ENCODE results near the gene PHF2. TPM values are rescaled to one million over a fixed set of nuclear protein-coding genes. Genes with fewer than 3 reads are reported as not detected.

The PHF2 gene
- total RNA-seq, 1 donor from 2014 or later, result 12.1 TPM

DNA sequence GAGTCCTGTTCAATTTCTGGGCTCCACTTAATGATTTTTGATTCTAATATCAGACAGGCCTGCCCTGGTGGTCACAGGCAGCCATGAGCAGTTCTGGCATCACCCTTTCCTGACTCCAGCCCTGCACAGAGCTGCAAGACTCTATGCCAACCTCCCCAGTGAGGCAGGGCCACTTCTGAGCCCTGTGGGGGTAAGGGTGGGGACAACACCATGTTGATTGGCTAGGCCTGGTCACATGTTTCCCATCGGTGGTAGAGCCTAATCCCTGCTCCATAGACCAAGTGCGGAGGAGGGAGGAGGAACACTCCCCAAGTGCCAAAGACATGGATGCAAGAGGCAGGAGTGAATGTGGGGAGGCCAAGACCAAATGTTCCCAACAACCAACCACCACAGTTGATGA, 134.6 kb downstream of the PHF2 start:
- Mint-ChIP-seq H3K4me1 (ENCODE audit: low read depth, unreplicated experiment) (peaks cover 2% of the 10 kb centered on the region), H3K27ac (ENCODE audit: unreplicated experiment) (no peak overlapping the region), H3K27me3 (ENCODE audit: low read depth, unreplicated experiment) (peaks cover 16% of the 10 kb centered on the region), H3K9me3 (ENCODE audit: unreplicated experiment) (peaks cover 13% of the 10 kb centered on the region), H3K36me3 (ENCODE audit: low read depth, unreplicated experiment) (peaks cover 2% of the 10 kb centered on the region), H3K4me3 (ENCODE audit: unreplicated experiment) (no peak overlapping the region)
- Histone ChIP-seq H3K27me3 (ENCODE audit: insufficient read depth, low read length) (no peaks in the 10 kb centered on the region), H3K4me3 (ENCODE audit: insufficient read depth, low read depth, low read length) (no peak overlapping the region), H3K9ac (ENCODE audit: low read length) (no peak overlapping the region), H4K20me1 (ENCODE audit: insufficient read depth, low read length) (no peaks in the 10 kb centered on the region), H3K4me1 (ENCODE audit: insufficient read depth, low read length) (no peaks in the 10 kb centered on the region), H3K79me2 (ENCODE audit: insufficient read depth, low read length) (no peaks in the 10 kb centered on the region), H3K4me2 (ENCODE audit: low read length) (no peak overlapping the region), H3K27ac (ENCODE audit: low read depth, low read length) (no peak overlapping the region), H2AFZ (ENCODE audit: low read depth, low read length) (no peak overlapping the region), H3K9me3 (ENCODE audit: insufficient read depth, low read depth, low read length) (no peaks in the 10 kb centered on the region), H3K36me3 (ENCODE audit: insufficient read depth, low read length) (no peaks in the 10 kb centered on the region)
- no peak for DNase-seq (ENCODE audit: low read depth)
- no peak for TF ChIP-seq EZH2 (IDR thresholded peaks at IDR 0.05; ENCODE audit: insufficient read depth, low read length)
- TF ChIP-seq, protein P1, sequence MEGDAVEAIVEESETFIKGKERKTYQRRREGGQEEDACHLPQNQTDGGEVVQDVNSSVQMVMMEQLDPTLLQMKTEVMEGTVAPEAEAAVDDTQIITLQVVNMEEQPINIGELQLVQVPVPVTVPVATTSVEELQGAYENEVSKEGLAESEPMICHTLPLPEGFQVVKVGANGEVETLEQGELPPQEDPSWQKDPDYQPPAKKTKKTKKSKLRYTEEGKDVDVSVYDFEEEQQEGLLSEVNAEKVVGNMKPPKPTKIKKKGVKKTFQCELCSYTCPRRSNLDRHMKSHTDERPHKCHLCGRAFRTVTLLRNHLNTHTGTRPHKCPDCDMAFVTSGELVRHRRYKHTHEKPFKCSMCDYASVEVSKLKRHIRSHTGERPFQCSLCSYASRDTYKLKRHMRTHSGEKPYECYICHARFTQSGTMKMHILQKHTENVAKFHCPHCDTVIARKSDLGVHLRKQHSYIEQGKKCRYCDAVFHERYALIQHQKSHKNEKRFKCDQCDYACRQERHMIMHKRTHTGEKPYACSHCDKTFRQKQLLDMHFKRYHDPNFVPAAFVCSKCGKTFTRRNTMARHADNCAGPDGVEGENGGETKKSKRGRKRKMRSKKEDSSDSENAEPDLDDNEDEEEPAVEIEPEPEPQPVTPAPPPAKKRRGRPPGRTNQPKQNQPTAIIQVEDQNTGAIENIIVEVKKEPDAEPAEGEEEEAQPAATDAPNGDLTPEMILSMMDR (IDR thresholded peaks at IDR 0.05; ENCODE audit: insufficient read depth, low read depth, low read length), result no peak
- no peak for FAIRE-seq

DNA sequence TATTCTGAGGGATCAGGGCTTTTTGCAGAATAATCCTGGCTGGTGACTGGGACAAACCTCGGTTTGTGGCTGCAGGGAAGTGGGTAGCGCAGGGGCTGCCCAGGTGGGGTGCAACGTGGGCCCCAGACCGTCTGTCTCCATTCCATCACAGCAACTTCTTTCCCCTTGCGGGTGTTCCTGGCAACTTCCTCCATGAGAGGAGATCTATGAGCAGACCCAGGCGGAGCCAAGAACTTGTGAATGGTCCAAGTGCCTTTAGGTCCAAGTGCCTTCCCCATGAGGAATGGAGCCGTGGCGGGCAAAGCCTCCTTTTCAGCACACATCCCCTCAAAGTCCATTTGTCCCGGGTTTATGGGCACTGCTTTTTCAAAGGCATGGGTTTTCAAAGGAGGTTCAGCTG, 136.5 kb downstream of the PHF2 start:
- no peaks in the 10 kb centered on the region for H3K79me2 ChIP-seq (ENCODE audit: insufficient read depth, low read length)
- FAIRE-seq (no peak), DNase-seq (ENCODE audit: low read depth) (no peak)
- Mint-ChIP-seq H3K4me3 (ENCODE audit: unreplicated experiment) (no peak overlapping the region), H3K4me1 (ENCODE audit: low read depth, unreplicated experiment) (peaks cover 2% of the 10 kb centered on the region), H3K27me3 (ENCODE audit: low read depth, unreplicated experiment) (peaks cover 16% of the 10 kb centered on the region), H3K27ac (ENCODE audit: unreplicated experiment) (no peak overlapping the region), H3K9me3 (ENCODE audit: unreplicated experiment) (peaks cover 19% of the 10 kb centered on the region), H3K36me3 (ENCODE audit: low read depth, unreplicated experiment) (peaks cover 2% of the 10 kb centered on the region)
- no peak overlapping the region for H3K27ac ChIP-seq (ENCODE audit: low read depth, low read length)
- H3K9ac ChIP-seq (ENCODE audit: low read length), result no peak overlapping the region
- no peaks in the 10 kb centered on the region for H3K4me1 ChIP-seq (ENCODE audit: insufficient read depth, low read length)
- TF ChIP-seq EZH2 (IDR thresholded peaks at IDR 0.05; ENCODE audit: insufficient read depth, low read length), result no peak
- TF ChIP-seq, protein P1 (IDR thresholded peaks at IDR 0.05; ENCODE audit: insufficient read depth, low read depth, low read length), result no peak
- H3K27me3 ChIP-seq (ENCODE audit: insufficient read depth, low read length), result no peaks in the 10 kb centered on the region
- no peak overlapping the region for H3K4me3 ChIP-seq (ENCODE audit: insufficient read depth, low read depth, low read length)
- no peaks in the 10 kb centered on the region for H4K20me1 ChIP-seq (ENCODE audit: insufficient read depth, low read length)
- no peaks in the 10 kb centered on the region for H3K9me3 ChIP-seq (ENCODE audit: insufficient read depth, low read depth, low read length)
- no peak overlapping the region for H2AFZ ChIP-seq (ENCODE audit: low read depth, low read length)
- H3K4me2 ChIP-seq (ENCODE audit: low read length), result no peak overlapping the region
- no peaks in the 10 kb centered on the region for H3K36me3 ChIP-seq (ENCODE audit: insufficient read depth, low read length)

DNA sequence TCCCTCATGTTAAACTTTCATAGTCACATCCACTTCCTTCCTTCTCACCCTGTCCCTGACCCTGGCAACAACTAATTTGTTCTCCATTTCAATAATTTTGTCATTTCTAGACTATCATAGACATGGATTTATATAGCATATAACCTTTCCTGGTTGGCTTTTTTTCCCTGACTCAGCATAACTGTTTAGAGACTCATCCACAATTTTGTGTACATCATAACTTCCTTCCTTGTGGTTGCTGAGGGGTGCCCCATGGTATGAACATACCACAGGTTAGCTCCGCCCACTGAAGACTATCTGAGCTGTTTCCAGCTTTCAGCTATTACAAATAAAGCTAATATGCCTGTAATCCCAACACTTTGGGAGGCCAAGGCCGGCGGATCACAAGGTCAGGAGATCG, 137.3 kb downstream of the PHF2 start:
- TF ChIP-seq EZH2 (IDR thresholded peaks at IDR 0.05; ENCODE audit: insufficient read depth, low read length), result no peak
- TF ChIP-seq, protein P1 (IDR thresholded peaks at IDR 0.05; ENCODE audit: insufficient read depth, low read depth, low read length), result no peak
- no peak overlapping the region for H3K4me2 ChIP-seq (ENCODE audit: low read length)
- H3K9me3 ChIP-seq (ENCODE audit: insufficient read depth, low read depth, low read length), result no peaks in the 10 kb centered on the region
- H3K79me2 ChIP-seq (ENCODE audit: insufficient read depth, low read length), result no peaks in the 10 kb centered on the region
- no peak overlapping the region for H3K4me3 ChIP-seq (ENCODE audit: insufficient read depth, low read depth, low read length)
- FAIRE-seq, result no peak
- Mint-ChIP-seq H3K36me3 (ENCODE audit: low read depth, unreplicated experiment) (peaks cover 2% of the 10 kb centered on the region), H3K27me3 (ENCODE audit: low read depth, unreplicated experiment) (peaks cover 16% of the 10 kb centered on the region), H3K27ac (ENCODE audit: unreplicated experiment) (no peak overlapping the region), H3K4me1 (ENCODE audit: low read depth, unreplicated experiment) (peaks cover 2% of the 10 kb centered on the region), H3K9me3 (ENCODE audit: unreplicated experiment) (peaks cover 19% of the 10 kb centered on the region), H3K4me3 (ENCODE audit: unreplicated experiment) (no peak overlapping the region)
- H3K4me1 ChIP-seq (ENCODE audit: insufficient read depth, low read length), result no peaks in the 10 kb centered on the region
- H4K20me1 ChIP-seq (ENCODE audit: insufficient read depth, low read length), result no peaks in the 10 kb centered on the region
- no peak overlapping the region for H3K27ac ChIP-seq (ENCODE audit: low read depth, low read length)
- H3K36me3 ChIP-seq (ENCODE audit: insufficient read depth, low read length), result no peaks in the 10 kb centered on the region
- H2AFZ ChIP-seq (ENCODE audit: low read depth, low read length), result no peak overlapping the region
- no peak for DNase-seq (ENCODE audit: low read depth)
- H3K9ac ChIP-seq (ENCODE audit: low read length), result no peak overlapping the region
- no peaks in the 10 kb centered on the region for H3K27me3 ChIP-seq (ENCODE audit: insufficient read depth, low read length)
